Testis (tissue), 2 donors: ENCODE data around the gene WDR20.

Experiments
- POLR2A ChIP-seq: fragments of 450-650 bp; IDR thresholded peaks from one replicate; pipeline ENCODE4 v1.6.1; 2017; ENCODE audit warnings: antibody characterized with exemption, mild to moderate bottlenecking, moderate library complexity
- TF ChIP-seq, protein P1 (sequence below), 3 experiments: fragments of 450-650 bp in 2 of 3; fragments of 200-600 bp in 1 of 3; sonication (generic) in 1 of 3; IDR thresholded peaks; one replicate each; pipeline ENCODE4 v1.5.1; 2016 to 2019; ENCODE audit warnings: antibody characterized with exemption in 3 of 3, mild to moderate bottlenecking in 2 of 3, moderate library complexity in 1 of 3

DNA sequence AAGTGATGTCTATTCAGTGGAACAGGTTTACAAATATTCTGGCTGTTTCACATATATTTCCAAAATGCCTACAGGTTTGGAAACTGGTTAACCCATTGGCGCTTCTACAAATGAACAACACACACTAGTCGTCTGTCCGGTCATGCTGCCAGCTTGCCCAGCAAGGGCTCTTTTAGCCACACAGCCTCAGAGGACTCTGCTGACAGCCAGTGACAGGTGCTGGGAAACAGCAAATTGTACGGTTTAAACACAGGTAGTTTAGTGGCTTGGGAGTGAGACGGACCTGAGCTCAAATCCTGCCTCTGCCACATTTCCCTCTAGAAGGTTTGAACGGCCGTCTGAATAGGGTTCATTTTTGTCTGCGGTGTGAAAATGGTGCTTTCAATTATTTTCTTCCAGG is 111.5 kb downstream of the WDR20 start:
- TF ChIP-seq, protein P1, sequence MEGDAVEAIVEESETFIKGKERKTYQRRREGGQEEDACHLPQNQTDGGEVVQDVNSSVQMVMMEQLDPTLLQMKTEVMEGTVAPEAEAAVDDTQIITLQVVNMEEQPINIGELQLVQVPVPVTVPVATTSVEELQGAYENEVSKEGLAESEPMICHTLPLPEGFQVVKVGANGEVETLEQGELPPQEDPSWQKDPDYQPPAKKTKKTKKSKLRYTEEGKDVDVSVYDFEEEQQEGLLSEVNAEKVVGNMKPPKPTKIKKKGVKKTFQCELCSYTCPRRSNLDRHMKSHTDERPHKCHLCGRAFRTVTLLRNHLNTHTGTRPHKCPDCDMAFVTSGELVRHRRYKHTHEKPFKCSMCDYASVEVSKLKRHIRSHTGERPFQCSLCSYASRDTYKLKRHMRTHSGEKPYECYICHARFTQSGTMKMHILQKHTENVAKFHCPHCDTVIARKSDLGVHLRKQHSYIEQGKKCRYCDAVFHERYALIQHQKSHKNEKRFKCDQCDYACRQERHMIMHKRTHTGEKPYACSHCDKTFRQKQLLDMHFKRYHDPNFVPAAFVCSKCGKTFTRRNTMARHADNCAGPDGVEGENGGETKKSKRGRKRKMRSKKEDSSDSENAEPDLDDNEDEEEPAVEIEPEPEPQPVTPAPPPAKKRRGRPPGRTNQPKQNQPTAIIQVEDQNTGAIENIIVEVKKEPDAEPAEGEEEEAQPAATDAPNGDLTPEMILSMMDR (IDR thresholded peaks at IDR 0.05): no peak
- TF ChIP-seq POLR2A: no peak
